LNCaP clone FGC (cell line): ENCODE data around the gene OPCML.

ENCODE experiments used
- DNase-seq: peaks from one replicate; pipeline ENCODE4 v3.0.0-alpha.2; 2011; ENCODE audit warnings: low read depth
- H3K4me3 ChIP-seq: 2 replicates; pipeline ENCODE4 v1.5.1; 2011; ENCODE audit warnings: mild to moderate bottlenecking, low read depth, low read length, control low read depth
- TF ChIP-seq, protein P1 (sequence below): IDR thresholded peaks from 2 replicates; pipeline ENCODE4 v1.5.1; 2012; ENCODE audit warnings: mild to moderate bottlenecking; ENCODE audit not compliant: control insufficient read depth, insufficient read depth; ENCODE audit errors: extremely low read depth

Gene OPCML

DNA sequence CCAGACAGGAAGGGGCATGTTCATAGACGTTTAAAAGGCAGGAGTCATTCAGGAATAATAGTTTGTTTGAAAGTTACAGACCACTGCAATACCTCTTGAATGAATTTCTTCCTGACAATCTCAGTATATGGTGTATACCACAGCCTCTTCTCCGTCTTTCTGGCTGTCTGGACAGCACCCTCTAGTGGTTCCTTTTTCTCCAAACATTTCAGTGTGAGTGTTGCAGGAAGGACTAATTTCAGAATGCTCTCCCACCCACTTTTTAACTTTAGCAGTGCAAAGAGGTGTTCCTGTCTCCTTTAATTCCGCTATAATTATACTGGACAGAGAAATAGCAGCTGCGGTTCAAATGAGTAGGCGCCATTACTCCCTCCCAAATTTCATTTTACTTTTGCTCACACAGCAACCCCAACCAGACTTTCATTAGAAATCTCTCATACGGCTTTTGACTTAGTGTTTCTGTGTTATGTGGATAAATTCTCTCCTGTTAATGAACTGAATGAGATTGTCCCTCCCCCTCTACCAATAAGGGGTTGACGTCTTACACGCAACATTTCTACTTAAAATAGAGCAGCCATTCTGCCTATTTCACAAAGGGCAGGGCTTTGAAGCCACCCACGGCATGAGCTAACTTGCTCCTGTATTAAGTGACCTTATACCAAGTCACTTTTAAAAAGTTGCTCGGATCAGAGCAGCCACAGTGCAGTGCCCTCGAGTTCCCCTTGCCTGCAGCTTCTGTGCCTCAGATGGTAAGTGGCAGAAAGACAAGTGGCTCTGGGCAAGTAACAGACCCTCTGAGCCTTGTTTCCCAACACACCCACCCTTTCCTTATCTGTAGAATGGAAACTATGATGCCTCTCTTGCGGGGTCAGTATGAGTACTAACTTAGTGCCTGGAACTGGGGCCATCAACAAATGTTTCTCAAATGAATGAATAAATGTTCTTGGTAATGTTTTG lies 368.6 kb downstream of the OPCML start:
- peak; percentile 2 for DNase-seq
- TF ChIP-seq, protein P1, sequence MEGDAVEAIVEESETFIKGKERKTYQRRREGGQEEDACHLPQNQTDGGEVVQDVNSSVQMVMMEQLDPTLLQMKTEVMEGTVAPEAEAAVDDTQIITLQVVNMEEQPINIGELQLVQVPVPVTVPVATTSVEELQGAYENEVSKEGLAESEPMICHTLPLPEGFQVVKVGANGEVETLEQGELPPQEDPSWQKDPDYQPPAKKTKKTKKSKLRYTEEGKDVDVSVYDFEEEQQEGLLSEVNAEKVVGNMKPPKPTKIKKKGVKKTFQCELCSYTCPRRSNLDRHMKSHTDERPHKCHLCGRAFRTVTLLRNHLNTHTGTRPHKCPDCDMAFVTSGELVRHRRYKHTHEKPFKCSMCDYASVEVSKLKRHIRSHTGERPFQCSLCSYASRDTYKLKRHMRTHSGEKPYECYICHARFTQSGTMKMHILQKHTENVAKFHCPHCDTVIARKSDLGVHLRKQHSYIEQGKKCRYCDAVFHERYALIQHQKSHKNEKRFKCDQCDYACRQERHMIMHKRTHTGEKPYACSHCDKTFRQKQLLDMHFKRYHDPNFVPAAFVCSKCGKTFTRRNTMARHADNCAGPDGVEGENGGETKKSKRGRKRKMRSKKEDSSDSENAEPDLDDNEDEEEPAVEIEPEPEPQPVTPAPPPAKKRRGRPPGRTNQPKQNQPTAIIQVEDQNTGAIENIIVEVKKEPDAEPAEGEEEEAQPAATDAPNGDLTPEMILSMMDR: peak; percentile 80
- no peak overlapping the region for H3K4me3 ChIP-seq

DNA sequence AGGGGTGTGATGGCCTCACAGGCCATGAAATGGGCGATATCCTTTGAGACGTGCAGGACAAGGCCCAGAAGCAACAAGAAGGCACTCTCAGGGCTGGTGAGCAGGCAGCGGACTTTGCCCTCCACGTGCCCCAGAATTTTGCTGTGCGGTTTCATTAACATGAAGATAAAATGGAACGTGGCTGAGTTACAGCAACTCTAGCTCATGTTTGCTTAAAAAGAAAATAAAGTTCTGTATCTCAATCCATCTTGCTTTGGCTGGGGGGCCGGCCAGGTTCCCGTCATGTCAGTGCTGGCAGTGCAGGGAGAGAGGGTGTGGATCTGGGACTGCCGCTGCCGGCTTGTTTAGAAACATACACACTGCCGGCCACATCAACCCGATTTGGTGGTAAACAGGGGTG lies 370.1 kb downstream of the OPCML start:
- no peak for DNase-seq
- TF ChIP-seq, protein P1: no peak
- H3K4me3 ChIP-seq: no peak overlapping the region

DNA sequence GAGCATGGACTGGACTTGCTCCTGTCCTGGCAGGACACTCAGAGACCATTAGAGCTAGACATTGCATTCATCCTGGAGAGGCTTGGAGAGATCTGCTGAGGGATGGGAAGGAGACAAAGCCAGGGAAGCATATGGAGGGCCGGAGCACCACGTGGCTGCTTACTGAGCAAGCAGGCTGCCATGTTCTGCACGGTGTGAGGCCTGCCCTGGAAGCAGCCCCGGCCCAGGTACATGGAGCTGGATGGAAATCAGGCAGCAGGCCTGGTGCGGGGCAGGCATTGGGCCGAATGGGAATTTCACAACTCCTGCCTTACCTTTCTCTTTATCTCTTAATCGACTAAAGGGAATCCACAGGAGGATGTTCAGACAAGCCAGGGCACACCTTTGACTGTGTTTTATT lies 371.5 kb downstream of the OPCML start:
- TF ChIP-seq, protein P1: no peak
- no peak overlapping the region for H3K4me3 ChIP-seq
- DNase-seq: no peak

DNA sequence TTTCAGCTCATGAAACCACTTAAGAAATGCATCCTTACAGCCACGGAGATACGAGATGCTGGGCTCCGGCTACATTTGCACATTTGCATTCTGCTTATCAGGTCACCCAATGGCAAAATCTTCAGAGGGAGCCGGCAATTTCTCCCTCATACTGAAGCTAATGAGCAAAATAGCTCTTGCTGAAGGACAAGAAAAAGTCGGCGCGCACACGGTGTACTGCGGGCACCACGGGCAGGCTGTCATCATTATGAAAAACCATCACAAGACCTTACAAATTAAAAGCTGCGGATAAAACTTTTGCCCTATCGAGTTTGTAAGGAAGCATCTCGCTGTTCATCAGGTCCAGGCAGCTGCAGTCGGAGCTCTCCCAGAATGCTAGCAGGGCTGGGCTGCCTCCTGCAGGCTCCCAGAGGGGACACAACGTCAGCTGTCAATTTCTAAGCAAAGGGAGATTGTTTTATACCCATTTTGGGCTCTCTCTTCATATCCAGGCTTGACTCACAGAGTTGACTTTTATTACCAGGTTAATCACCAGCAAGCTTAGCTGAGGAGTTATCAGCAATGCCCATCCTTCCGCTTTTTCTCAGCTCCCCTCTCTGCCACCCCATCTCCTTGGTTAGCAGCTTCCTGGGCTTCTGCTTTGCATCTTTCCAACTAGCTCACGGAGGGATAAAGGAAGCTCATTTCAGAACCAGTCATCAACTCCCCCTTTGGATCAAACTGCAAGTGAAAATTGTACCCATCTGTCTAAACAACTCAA lies 375.1 kb downstream of the OPCML start:
- TF ChIP-seq, protein P1: 0 out of 2 replicates have a peak, but pooled peaks have one; percentile 10
- no peak overlapping the region for H3K4me3 ChIP-seq
- DNase-seq: no peak

DNA sequence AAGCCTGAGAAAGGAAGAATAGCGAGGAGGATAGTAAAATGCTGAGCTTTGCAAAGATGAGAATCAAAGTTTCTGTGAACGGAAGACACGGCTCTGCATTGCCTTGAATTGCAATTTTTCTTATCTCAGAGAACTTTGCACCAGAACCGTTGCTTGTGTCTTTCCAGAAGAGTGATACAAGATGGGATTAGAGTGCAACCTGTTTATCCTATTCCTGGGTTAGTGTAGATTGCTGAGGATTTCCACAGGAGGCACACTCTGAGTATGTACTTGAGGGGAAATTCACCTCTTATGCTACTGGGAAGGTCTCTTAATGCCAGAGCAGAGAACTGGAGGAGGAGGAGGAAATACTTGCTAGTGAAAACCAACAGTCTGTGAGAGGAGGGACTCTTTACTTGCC lies 377.5 kb downstream of the OPCML start:
- H3K4me3 ChIP-seq: no peak overlapping the region
- TF ChIP-seq, protein P1: no peak
- no peak for DNase-seq

DNA sequence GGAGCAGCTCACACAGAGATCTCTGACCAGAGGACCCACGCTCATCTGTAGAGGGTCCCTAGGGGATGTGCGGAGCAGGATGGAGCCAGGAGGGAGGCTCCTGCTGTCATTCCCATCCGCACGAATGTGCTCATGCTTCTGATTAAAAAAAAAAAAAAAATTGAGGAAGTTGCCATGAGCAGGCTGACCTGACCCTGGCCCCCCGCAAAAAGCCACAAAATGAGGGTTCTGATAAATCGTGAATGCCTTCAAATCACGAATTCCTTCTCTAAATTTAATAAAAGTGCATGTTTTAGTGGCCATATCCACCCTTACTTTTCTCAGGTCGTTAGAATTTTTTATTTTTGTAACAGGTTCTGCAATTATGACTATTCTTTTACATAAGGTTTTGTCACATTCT lies 378.2 kb downstream of the OPCML start:
- TF ChIP-seq, protein P1: no peak
- DNase-seq: no peak
- no peak overlapping the region for H3K4me3 ChIP-seq
